ENCODE results near the gene GFER. TPM values are rescaled to one million over a fixed set of nuclear protein-coding genes. Genes with fewer than 3 reads are reported as not detected.

The GFER gene
- total and polyA plus RNA-seq, 2 of the 8 experiments (the other 6 are each of a cell fraction or from before 2014, with no cell fraction given): 17.7 to 37.9 TPM

DNA sequence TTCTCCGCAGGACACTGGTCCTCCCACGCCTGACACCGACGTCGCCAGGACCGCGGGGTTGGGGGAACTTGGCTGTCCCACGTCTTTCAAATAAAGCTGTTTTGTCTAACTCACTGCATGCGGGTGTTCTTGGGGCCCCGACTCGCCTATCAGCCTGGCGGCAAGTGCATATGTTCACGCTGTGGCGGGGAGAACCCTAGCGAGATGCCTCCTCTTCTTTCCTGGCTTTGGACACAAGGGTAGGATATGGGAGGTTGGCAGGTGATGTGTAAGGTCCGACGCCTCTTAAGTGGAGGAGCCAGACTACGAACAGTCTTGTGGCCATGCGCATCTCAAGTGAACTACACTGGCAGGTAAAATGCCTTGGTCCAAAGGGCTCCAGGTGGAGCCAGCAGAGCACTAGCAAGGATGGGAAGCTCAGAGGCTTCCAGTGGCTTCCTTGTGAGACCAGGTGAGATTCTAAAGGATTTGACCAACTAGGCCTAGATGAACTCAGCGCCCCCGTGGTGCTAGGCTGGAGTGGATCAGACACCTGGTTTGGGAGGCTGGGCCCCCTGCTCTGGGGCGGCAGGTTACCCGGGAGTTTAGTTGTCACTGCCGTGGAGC, 18.5 kb upstream of the GFER start:
- H2BK15ac ChIP-seq (ENCODE audit: low read length): 0 out of 2 replicates have a peak overlapping the region, but pooled peaks have one; percentile 65
- H3K4me2 ChIP-seq (ENCODE audit: insufficient read depth in 1 of 2, low read depth in 2 of 2, low read length in 2 of 2): peak overlapping the region; percentile 86 to 98
- WGBS, 2 experiments (ENCODE audit: extremely low coverage in 1 of 2, insufficient coverage in 1 of 2, insufficient read length in 1 of 2, insufficient replicate concordance in 2 of 2, low coverage in 1 of 2, low lambda C conversion rate in 2 of 2, missing lambda C conversion rate in 1 of 2): 29% methylated on average over 24 of the region's 24 CpGs; no CpG with 5 or more reads in 1 of the 2 experiments
- H3K9ac ChIP-seq (replicated peaks in 1 of 4; ENCODE audit: extremely low read depth in 1 of 4, low read depth in 3 of 4, low read length in 3 of 4): peak overlapping the region; percentile 73 to 97 (median 86)
- H4K5ac ChIP-seq (ENCODE audit: insufficient read length, low read depth, low read length): no peak overlapping the region
- peaks cover 17 to 34% (median 28%) of the 10 kb centered on the region in 4 experiments for H3K36me3 ChIP-seq (ENCODE audit: control insufficient read depth in 2 of 4, insufficient read depth in 4 of 4, low read length in 3 of 4)
- peak overlapping the region; percentile 80 for H3K27ac ChIP-seq (ENCODE audit: low read depth, low read length)
- peaks cover 12 to 17% of the 10 kb centered on the region in 2 experiments for H4K20me1 ChIP-seq (replicated peaks in 1 of 2; ENCODE audit: control insufficient read depth in 1 of 2, insufficient read depth in 2 of 2, low read length in 2 of 2)
- H3K79me1 ChIP-seq (ENCODE audit: low read depth, low read length): peaks cover 11% of the 10 kb centered on the region
- H4K91ac ChIP-seq (replicated peaks; ENCODE audit: insufficient read length, low read length): no peak overlapping the region
- peak overlapping the region; percentile 94; the same call in 1 of the 2 replicates for H4K8ac ChIP-seq (ENCODE audit: extremely low read depth, insufficient read depth, low read length)
- POLR2A ChIA-PET (ENCODE audit: partially characterized antibody): interaction anchor here (0.5 to 19.8 kb wide), 64 partner anchors 12 to 1762 kb away, joined by 3 to 736 read pairs (median 5); partner anchors contain the start of genes EME2, FAHD1, GFER and HAGH
- H3K4ac ChIP-seq (replicated peaks; ENCODE audit: insufficient read length, low read depth, low read length): peak overlapping the region; percentile 65
- 0 out of 4 replicates have a peak, but pooled peaks of 1 of the 2 experiments have one; percentile 13 for TF ChIP-seq HDAC2 (IDR thresholded peaks at IDR 0.05; ENCODE audit: borderline replicate concordance in 1 of 2, low read depth in 2 of 2, low read length in 2 of 2)
- TF ChIP-seq SAP30 (IDR thresholded peaks at IDR 0.05; ENCODE audit: insufficient read depth, insufficient replicate concordance, low read length): no peak
- TF ChIP-seq, protein P1, sequence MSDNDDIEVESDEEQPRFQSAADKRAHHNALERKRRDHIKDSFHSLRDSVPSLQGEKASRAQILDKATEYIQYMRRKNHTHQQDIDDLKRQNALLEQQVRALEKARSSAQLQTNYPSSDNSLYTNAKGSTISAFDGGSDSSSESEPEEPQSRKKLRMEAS (IDR thresholded peaks at IDR 0.05): no peak; the same call in 1 of the 2 replicates
- no peak overlapping the region for H2BK12ac ChIP-seq (ENCODE audit: low read depth, low read length)
- peaks cover 16% of the 10 kb centered on the region for H3K23me2 ChIP-seq (ENCODE audit: low read depth, low read length)
- peaks cover 10 to 32% of the 10 kb centered on the region in 2 experiments for H3K79me2 ChIP-seq (ENCODE audit: control insufficient read depth in 1 of 2, insufficient read depth in 2 of 2, low read length in 2 of 2)
- DNase-seq (ENCODE audit: low read depth in 1 of 2, low spot score in 2 of 2) (no peak), FAIRE-seq (no peak)
- peak overlapping the region; percentile 98 to 99 (median 98) for H3K4me3 ChIP-seq (ENCODE audit: extremely low read depth in 1 of 4, insufficient read depth in 2 of 4, low read depth in 3 of 4, low read length in 4 of 4)
- H2BK5ac ChIP-seq (ENCODE audit: low read depth, low read length): peak overlapping the region; percentile 83
- H3K27me3 ChIP-seq (replicated peaks in 1 of 4; ENCODE audit: control insufficient read depth in 3 of 4, extremely low read depth in 1 of 4, insufficient read depth in 3 of 4, low read length in 3 of 4): no peaks in the 10 kb centered on the region
- H2BK120ac ChIP-seq (replicated peaks; ENCODE audit: low read depth, low read length): no peak overlapping the region
- H3K23ac ChIP-seq (ENCODE audit: insufficient read length): no peak overlapping the region
- H2AFZ ChIP-seq (ENCODE audit: low read length): no peak overlapping the region
- peak overlapping the region; percentile 87 for H3K56ac ChIP-seq (replicated peaks; ENCODE audit: insufficient read length, low read depth, low read length)
- H3K18ac ChIP-seq (ENCODE audit: extremely low read depth, low read length): no peak overlapping the region
- H2AK5ac ChIP-seq (ENCODE audit: low read depth, low read length): 0 out of 2 replicates have a peak overlapping the region, but pooled peaks have one; percentile 16
- no peak overlapping the region for H3K14ac ChIP-seq (ENCODE audit: insufficient read length)
- CTCF ChIA-PET (ENCODE audit: partially characterized antibody): interaction anchor here (0.6 to 3.0 kb wide), 9 partner anchors 11 to 284 kb away, joined by 3 to 9 read pairs (median 4); no protein-coding TSS in a partner anchor
- H3K4me1 ChIP-seq (replicated peaks in 1 of 4; ENCODE audit: control insufficient read depth in 3 of 4, insufficient read depth in 4 of 4, low read length in 3 of 4): peaks cover 0 to 22% (median 5%) of the 10 kb centered on the region in 4 experiments; a peak in 5 of 7 replicates
- H3K9me3 ChIP-seq (ENCODE audit: insufficient read depth in 2 of 2, low read depth in 1 of 2, low read length in 1 of 2): no peaks in the 10 kb centered on the region
- H2BK20ac ChIP-seq (ENCODE audit: low read length): no peak overlapping the region
